Measurements from ENCODE around the gene C1orf232. TPM values are rescaled to one million over a fixed set of nuclear protein-coding genes. Genes with fewer than 3 reads are reported as not detected.

C1orf232 gene
- total RNA-seq, 1 experiment from 2014 or later = not detected

DNA sequence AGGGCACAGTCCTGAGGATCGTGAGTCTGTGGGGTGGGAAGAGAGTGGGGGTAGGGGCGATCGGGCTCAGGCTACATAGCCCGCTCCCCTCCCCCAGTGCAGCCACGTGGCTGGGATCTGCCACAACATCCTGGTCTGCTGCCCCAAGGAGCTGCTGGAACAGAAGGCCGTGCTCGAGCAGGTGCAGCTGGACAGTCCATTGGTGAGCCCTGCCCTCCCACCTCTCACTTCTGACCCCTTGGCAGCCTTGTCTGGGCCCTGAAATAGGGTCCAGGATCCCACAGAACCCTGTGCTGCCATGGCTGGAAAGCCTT lies 13.6 kb upstream of the C1orf232 start:
- Mint-ChIP-seq H3K9me3 (ENCODE audit: unreplicated experiment) (no peaks in the 10 kb centered on the region), H3K27ac (ENCODE audit: unreplicated experiment) (no peak overlapping the region), H3K4me3 (ENCODE audit: unreplicated experiment) (no peak overlapping the region), H3K4me1 (ENCODE audit: low read depth, unreplicated experiment) (peaks cover 7% of the 10 kb centered on the region), H3K27me3 (ENCODE audit: insufficient read depth, unreplicated experiment) (no peaks in the 10 kb centered on the region), H3K36me3 (ENCODE audit: insufficient read depth, unreplicated experiment) (peaks cover 5% of the 10 kb centered on the region)
- intact Hi-C loops (cut with micrococcal nuclease; ENCODE audit: unreplicated experiment) = no loop called here
- H3K9me3 ChIP-seq = no peaks in the 10 kb centered on the region
- TF ChIP-seq, protein P1, sequence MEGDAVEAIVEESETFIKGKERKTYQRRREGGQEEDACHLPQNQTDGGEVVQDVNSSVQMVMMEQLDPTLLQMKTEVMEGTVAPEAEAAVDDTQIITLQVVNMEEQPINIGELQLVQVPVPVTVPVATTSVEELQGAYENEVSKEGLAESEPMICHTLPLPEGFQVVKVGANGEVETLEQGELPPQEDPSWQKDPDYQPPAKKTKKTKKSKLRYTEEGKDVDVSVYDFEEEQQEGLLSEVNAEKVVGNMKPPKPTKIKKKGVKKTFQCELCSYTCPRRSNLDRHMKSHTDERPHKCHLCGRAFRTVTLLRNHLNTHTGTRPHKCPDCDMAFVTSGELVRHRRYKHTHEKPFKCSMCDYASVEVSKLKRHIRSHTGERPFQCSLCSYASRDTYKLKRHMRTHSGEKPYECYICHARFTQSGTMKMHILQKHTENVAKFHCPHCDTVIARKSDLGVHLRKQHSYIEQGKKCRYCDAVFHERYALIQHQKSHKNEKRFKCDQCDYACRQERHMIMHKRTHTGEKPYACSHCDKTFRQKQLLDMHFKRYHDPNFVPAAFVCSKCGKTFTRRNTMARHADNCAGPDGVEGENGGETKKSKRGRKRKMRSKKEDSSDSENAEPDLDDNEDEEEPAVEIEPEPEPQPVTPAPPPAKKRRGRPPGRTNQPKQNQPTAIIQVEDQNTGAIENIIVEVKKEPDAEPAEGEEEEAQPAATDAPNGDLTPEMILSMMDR (IDR thresholded peaks at IDR 0.05; ENCODE audit: insufficient read depth in 1 of 2, low read depth in 1 of 2, low read length in 1 of 2, severe bottlenecking in 1 of 2, unreplicated experiment in 1 of 2) = no peak
- no peak overlapping the region for H3K4me3 ChIP-seq (ENCODE audit: low read depth, low read length)
- no peaks in the 10 kb centered on the region for H3K27me3 ChIP-seq (replicated peaks; ENCODE audit: control insufficient read depth, insufficient read depth, low read length)
- DNase-seq = no peak
- H3K4me1 ChIP-seq = no peaks in the 10 kb centered on the region
- peaks cover 1% of the 10 kb centered on the region; the same call in 1 of the 2 replicates for H3K36me3 ChIP-seq (ENCODE audit: control insufficient read depth, insufficient read depth, low read length)
- ChIA-PET CTCF (no interaction called here), POLR2A (no interaction called here)
- BruUV-seq (replicated peaks) = no TSS peak

DNA sequence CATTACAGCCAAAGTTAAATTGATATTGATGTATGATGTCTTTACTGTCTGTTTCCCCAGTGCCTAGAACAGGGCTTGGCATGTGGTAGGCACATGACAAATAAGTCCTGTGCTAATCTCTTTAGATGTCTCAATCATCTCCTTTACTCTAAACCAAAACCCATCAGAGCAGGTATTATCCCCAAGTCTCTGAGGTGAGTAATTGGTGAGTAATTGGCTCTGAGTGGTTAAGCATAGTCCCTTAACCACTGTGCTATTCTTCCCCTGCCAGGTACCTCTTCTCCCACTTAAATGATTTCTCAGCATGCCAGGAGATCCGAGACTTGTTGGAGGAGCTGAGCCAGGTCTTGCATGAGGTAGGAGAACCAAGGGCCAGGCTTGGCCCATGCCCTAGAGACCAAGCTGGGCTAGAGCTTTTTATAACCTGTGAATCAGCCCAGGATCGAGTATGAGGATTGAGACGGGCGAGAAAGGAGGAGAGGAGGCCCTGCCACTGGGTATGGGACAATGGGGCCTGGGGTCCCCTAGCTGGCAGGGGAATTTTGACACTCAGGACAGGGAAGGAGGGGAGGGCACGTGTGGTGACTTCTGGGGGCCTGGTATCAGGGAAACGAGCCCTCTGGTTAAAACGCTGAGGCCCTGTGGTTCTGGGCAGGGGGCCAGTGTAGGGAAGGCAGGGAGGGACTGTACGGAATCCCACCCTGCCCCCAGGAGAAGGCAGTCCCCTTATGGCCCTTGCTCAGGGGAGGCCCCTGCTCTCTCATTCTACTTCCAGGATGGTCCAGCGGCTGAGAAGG lies 13.0 kb upstream of the C1orf232 start:
- Mint-ChIP-seq H3K9me3 (ENCODE audit: unreplicated experiment) (no peaks in the 10 kb centered on the region), H3K4me1 (ENCODE audit: low read depth, unreplicated experiment) (peaks cover 7% of the 10 kb centered on the region), H3K36me3 (ENCODE audit: insufficient read depth, unreplicated experiment) (peaks cover 5% of the 10 kb centered on the region), H3K4me3 (ENCODE audit: unreplicated experiment) (no peak overlapping the region), H3K27ac (ENCODE audit: unreplicated experiment) (no peak overlapping the region), H3K27me3 (ENCODE audit: insufficient read depth, unreplicated experiment) (no peaks in the 10 kb centered on the region)
- no peak for DNase-seq
- H3K9me3 ChIP-seq = no peaks in the 10 kb centered on the region
- intact Hi-C loops (cut with micrococcal nuclease; ENCODE audit: unreplicated experiment) = no loop called here
- no peak overlapping the region for H3K4me3 ChIP-seq (ENCODE audit: low read depth, low read length)
- POLR2A ChIA-PET = no interaction called here
- peaks cover 1% of the 10 kb centered on the region; the same call in 1 of the 2 replicates for H3K36me3 ChIP-seq (ENCODE audit: control insufficient read depth, insufficient read depth, low read length)
- BruUV-seq (replicated peaks) = no TSS peak
- TF ChIP-seq, protein P1 (IDR thresholded peaks at IDR 0.05; ENCODE audit: insufficient read depth in 1 of 2, low read depth in 1 of 2, low read length in 1 of 2, severe bottlenecking in 1 of 2, unreplicated experiment in 1 of 2) = no peak
- CTCF ChIA-PET = no interaction called here
- H3K27me3 ChIP-seq (replicated peaks; ENCODE audit: control insufficient read depth, insufficient read depth, low read length) = no peaks in the 10 kb centered on the region
- H3K4me1 ChIP-seq = no peaks in the 10 kb centered on the region

DNA sequence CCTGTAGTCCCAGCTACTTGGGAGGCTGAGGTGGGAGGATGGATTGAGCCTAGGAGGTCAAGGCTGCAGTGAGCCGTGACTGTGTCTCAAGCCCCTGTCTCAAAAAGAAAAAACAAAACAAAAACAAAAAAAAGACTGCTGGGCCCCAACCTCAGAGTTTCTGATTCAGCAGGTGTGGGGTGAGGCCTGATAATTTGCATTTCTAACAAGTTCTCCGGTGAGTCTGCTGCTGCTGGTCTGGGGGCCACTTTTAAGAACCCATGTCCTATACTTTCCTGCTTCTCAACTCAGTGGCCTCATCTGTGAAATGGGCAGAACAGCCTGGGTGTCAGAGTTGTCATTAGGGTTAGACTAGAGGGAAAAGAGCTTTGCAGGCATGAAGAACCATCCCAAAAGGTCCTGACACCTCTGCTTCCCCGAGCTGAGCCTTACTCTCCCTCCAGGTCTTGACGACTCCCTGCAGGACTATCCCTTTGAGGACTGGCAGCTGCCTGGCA lies 11.3 kb upstream of the C1orf232 start:
- no peak overlapping the region for H3K4me3 Mint-ChIP-seq (ENCODE audit: unreplicated experiment)
- no peaks in the 10 kb centered on the region for H3K27me3 Mint-ChIP-seq (ENCODE audit: insufficient read depth, unreplicated experiment)
- Histone ChIP-seq H3K36me3 (ENCODE audit: control insufficient read depth, insufficient read depth, low read length) (peaks cover 1% of the 10 kb centered on the region; the same call in 1 of the 2 replicates), H3K4me1 (no peaks in the 10 kb centered on the region), H3K27me3 (replicated peaks; ENCODE audit: control insufficient read depth, insufficient read depth, low read length) (no peaks in the 10 kb centered on the region), H3K9me3 (no peaks in the 10 kb centered on the region), H3K4me3 (ENCODE audit: low read depth, low read length) (no peak overlapping the region)
- ChIA-PET POLR2A (interaction anchor here (1.1 kb wide), 1 partner anchor 54 kb away, joined by 4 read pairs; the partner anchor contains the start of gene CEP85), CTCF (interaction anchor here (0.8 kb wide), 2 partner anchors 35 to 55 kb away, joined by 3 read pairs; no protein-coding TSS in a partner anchor)
- no peak for DNase-seq
- intact Hi-C loops (cut with micrococcal nuclease; ENCODE audit: unreplicated experiment) = no loop called here
- H3K27ac Mint-ChIP-seq (ENCODE audit: unreplicated experiment) = no peak overlapping the region
- BruUV-seq (replicated peaks) = no TSS peak
- no peaks in the 10 kb centered on the region for H3K36me3 Mint-ChIP-seq (ENCODE audit: insufficient read depth, unreplicated experiment)
- TF ChIP-seq, protein P1 (IDR thresholded peaks at IDR 0.05; ENCODE audit: insufficient read depth in 1 of 2, low read depth in 1 of 2, low read length in 1 of 2, severe bottlenecking in 1 of 2, unreplicated experiment in 1 of 2) = no peak
- no peaks in the 10 kb centered on the region for H3K9me3 Mint-ChIP-seq (ENCODE audit: unreplicated experiment)
- H3K4me1 Mint-ChIP-seq (ENCODE audit: low read depth, unreplicated experiment) = peaks cover 7% of the 10 kb centered on the region
